Fibroblast of lung (primary cell): ENCODE measurements around the gene KLK15. TPM values are rescaled to one million over a fixed set of nuclear protein-coding genes. Genes with fewer than 3 reads are reported as not detected.

Source experiments
- DNase-seq, 2 donors: peaks; one replicate each; pipeline versions ENCODE4 v3.0.0 to v3.0.0-alpha.2; 2010; ENCODE audit warnings: low read depth in 2 of 2
- H2AFZ ChIP-seq: 2 replicates; pipeline ENCODE4 v1.5.1; 2012; ENCODE audit warnings: low read length, control low read depth, inconsistent platforms
- H3K27ac ChIP-seq: 2 replicates; pipeline ENCODE4 v1.5.1; 2011; ENCODE audit warnings: low read length, control low read depth; ENCODE audit not compliant: insufficient read depth
- H3K27me3 ChIP-seq: 2 replicates; pipeline ENCODE4 v1.5.1; 2011; ENCODE audit warnings: mild to moderate bottlenecking, low read length; ENCODE audit not compliant: control insufficient read depth, insufficient read depth
- H3K36me3 ChIP-seq: 2 replicates; pipeline ENCODE4 v1.5.1; 2011; ENCODE audit warnings: low read length; ENCODE audit not compliant: control insufficient read depth, insufficient read depth
- H3K4me1 ChIP-seq: 2 replicates; pipeline ENCODE4 v1.5.1; 2011; ENCODE audit warnings: low read length; ENCODE audit not compliant: control insufficient read depth, insufficient read depth; ENCODE audit errors: extremely low read depth
- H3K4me2 ChIP-seq: 2 replicates; pipeline ENCODE4 v1.5.1; 2011; ENCODE audit warnings: low read length, control low read depth; ENCODE audit not compliant: insufficient read depth; ENCODE audit errors: extremely low read depth
- H3K4me3 ChIP-seq, 4 experiments: fragments of 200-600 bp in 1 of 4; sonication (generic) in 1 of 4; replicated peaks in 1 of 4; 2 replicates each; pipeline ENCODE4 v1.5.1; 2011 to 2016; ENCODE audit warnings: low read length in 4 of 4, low read depth in 3 of 4, mild to moderate bottlenecking in 3 of 4, control low read depth in 2 of 4, inconsistent platforms in 1 of 4, mixed read lengths in 1 of 4; ENCODE audit not compliant: insufficient read depth in 1 of 4; ENCODE audit errors: control extremely low read depth in 1 of 4
- H3K79me2 ChIP-seq: 2 replicates; pipeline ENCODE4 v1.5.1; 2012; ENCODE audit warnings: mild to moderate bottlenecking, low read length, inconsistent platforms; ENCODE audit not compliant: control insufficient read depth, insufficient read depth
- H3K9ac ChIP-seq: 2 replicates; pipeline ENCODE4 v1.5.1; 2011; ENCODE audit warnings: mild to moderate bottlenecking, low read length, control low read depth; ENCODE audit not compliant: insufficient read depth
- H3K9me3 ChIP-seq: 2 replicates; pipeline ENCODE4 v1.5.1; 2012; ENCODE audit warnings: low read depth, low read length; ENCODE audit not compliant: control insufficient read depth, insufficient read depth
- H4K20me1 ChIP-seq: 2 replicates; pipeline ENCODE4 v1.5.1; 2011; ENCODE audit warnings: low read length; ENCODE audit not compliant: control insufficient read depth, insufficient read depth; ENCODE audit errors: extremely low read depth
- EZH2 ChIP-seq: IDR thresholded peaks from 2 replicates; pipeline ENCODE4 v1.5.1; 2012; ENCODE audit warnings: low read length, control low read depth, mild to moderate bottlenecking; ENCODE audit errors: missing control alignments
- polyA plus RNA-seq, 2 donors: library from polyadenylated mRNA; depleted of rRNA in 1 of 2; stranded (reverse) in 1 of 2; unstranded in 1 of 2; fragments of >200 nt; gene quantifications; 2 replicates each; pipeline ENCODE4 v1.2.1, GENCODE V29; 2011 to 2012; ENCODE audit warnings: missing spikeins in 1 of 2
- total RNA-seq: library from RNA; depleted of rRNA; stranded (reverse); fragments of >200 nt; gene quantifications from 2 replicates; pipeline ENCODE4 v1.2.1, GENCODE V29; 2014
- TF ChIP-seq, protein P1 (sequence below), 2 donors: IDR thresholded peaks in 1 of 2; conservative IDR thresholded peaks in 1 of 2; 1 replicate in 1 of 2; 2 replicates in 1 of 2; pipeline ENCODE4 v1.5.1; 2011 to 2012; ENCODE audit warnings: low read length in 2 of 2, control low read depth in 1 of 2, inconsistent platforms in 1 of 2, low read depth in 1 of 2, mild to moderate bottlenecking in 1 of 2

Gene KLK15
- total and polyA plus RNA-seq, 2 donors (not counting 1 experiment from before 2014, with no cell fraction given): not detected

DNA sequence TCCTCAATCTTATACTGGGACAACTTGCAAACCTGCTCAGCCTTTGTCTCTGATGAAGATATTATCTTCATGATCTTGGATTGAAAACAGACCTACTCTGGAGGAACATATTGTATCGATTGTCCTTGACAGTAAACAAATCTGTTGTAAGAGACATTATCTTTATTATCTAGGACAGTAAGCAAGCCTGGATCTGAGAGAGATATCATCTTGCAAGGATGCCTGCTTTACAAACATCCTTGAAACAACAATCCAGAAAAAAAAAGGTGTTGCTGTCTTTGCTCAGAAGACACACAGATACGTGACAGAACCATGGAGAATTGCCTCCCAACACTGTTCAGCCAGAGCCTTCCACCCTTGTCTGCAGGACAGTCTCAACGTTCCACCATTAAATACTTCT is 17.4 kb upstream of the KLK15 start:
- Histone ChIP-seq H3K4me1 (no peaks in the 10 kb centered on the region), H3K36me3 (no peaks in the 10 kb centered on the region), H3K4me3 (no peak overlapping the region), H3K4me2 (no peak overlapping the region), H3K27ac (no peak overlapping the region), H3K9ac (no peak overlapping the region), H3K9me3 (no peaks in the 10 kb centered on the region), H2AFZ (no peak overlapping the region), H3K27me3 (no peaks in the 10 kb centered on the region), H3K79me2 (no peaks in the 10 kb centered on the region), H4K20me1 (no peaks in the 10 kb centered on the region)
- DNase-seq: no peak
- TF ChIP-seq EZH2: no peak
- TF ChIP-seq, protein P1, sequence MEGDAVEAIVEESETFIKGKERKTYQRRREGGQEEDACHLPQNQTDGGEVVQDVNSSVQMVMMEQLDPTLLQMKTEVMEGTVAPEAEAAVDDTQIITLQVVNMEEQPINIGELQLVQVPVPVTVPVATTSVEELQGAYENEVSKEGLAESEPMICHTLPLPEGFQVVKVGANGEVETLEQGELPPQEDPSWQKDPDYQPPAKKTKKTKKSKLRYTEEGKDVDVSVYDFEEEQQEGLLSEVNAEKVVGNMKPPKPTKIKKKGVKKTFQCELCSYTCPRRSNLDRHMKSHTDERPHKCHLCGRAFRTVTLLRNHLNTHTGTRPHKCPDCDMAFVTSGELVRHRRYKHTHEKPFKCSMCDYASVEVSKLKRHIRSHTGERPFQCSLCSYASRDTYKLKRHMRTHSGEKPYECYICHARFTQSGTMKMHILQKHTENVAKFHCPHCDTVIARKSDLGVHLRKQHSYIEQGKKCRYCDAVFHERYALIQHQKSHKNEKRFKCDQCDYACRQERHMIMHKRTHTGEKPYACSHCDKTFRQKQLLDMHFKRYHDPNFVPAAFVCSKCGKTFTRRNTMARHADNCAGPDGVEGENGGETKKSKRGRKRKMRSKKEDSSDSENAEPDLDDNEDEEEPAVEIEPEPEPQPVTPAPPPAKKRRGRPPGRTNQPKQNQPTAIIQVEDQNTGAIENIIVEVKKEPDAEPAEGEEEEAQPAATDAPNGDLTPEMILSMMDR (conservative IDR thresholded peaks at IDR 0.05 in 1 of 2, IDR thresholded peaks at IDR 0.05 in 1 of 2; ENCODE audit: low read depth in 1 of 2, low read length in 2 of 2): no peak

DNA sequence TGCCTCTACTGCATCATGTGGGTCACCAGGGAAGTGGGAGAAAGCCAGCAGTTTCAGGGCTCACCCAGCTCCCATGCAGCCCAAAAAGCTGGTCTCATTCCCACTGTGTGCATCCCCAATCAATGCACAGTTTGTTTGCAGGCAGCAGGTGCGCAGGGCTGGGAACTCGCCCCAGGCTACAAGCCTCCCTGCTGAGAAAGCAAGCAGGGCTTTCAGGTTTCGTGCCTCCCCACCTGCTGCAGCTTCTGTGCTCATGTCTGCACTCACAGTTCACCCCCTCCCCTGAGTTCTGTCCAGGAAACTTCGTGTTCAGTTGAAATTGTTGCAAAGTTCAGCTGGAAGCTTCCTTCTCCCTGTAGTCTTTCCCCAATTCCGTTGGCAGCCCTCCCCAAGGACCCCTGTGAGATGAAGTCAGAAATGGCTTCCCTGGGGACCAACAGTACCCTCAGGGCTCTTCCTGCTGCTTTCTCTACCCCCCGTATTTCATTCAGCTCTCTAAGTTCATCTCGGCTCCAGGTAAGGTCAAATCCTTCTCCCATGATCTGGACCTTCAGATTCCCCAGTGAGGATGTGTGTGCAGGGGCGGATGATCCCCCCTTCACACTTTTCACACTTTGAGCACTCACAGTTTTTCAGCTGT is 11.0 kb upstream of the KLK15 start:
- H3K27ac ChIP-seq: no peak overlapping the region
- H3K79me2 ChIP-seq: no peaks in the 10 kb centered on the region
- H3K36me3 ChIP-seq: no peaks in the 10 kb centered on the region
- no peaks in the 10 kb centered on the region for H3K9me3 ChIP-seq
- H2AFZ ChIP-seq: no peak overlapping the region
- H3K9ac ChIP-seq: no peak overlapping the region
- H4K20me1 ChIP-seq: no peaks in the 10 kb centered on the region
- H3K4me1 ChIP-seq: no peaks in the 10 kb centered on the region
- DNase-seq: no peak
- no peaks in the 10 kb centered on the region for H3K27me3 ChIP-seq
- H3K4me3 ChIP-seq: no peak overlapping the region
- no peak overlapping the region for H3K4me2 ChIP-seq
- TF ChIP-seq EZH2: no peak
- TF ChIP-seq, protein P1 (conservative IDR thresholded peaks at IDR 0.05 in 1 of 2, IDR thresholded peaks at IDR 0.05 in 1 of 2; ENCODE audit: low read depth in 1 of 2, low read length in 2 of 2): no peak

DNA sequence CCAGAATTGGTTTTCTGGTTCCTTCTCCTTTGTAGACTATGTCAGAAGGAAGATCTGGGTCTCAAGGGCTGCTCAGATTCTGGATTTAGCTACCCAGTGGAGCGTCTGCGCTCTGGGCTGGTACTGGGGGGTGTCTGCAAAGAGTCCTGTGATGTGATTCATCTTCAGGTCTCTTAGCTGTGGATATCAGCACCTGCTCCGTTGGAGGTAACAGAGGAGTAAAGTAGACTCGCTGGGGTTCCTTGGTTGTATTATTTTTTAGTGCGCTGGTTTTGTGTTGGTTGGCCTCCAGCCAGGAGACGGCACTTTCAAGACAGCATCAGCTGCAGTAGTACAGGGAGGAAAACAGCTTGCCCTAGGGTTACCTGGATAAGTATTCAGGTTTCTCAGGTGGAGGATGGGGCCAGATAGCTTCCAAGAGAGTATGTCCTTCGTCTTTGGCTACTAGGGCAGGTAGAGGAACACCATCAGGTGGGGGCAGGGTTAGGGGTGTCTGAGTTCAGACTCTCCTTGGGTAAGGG is 10.4 kb upstream of the KLK15 start:
- Histone ChIP-seq H3K4me1 (no peaks in the 10 kb centered on the region), H3K79me2 (no peaks in the 10 kb centered on the region), H3K9ac (no peak overlapping the region), H2AFZ (no peak overlapping the region), H4K20me1 (no peaks in the 10 kb centered on the region), H3K4me3 (no peak overlapping the region), H3K36me3 (no peaks in the 10 kb centered on the region), H3K4me2 (no peak overlapping the region), H3K9me3 (no peaks in the 10 kb centered on the region), H3K27ac (no peak overlapping the region), H3K27me3 (no peaks in the 10 kb centered on the region)
- TF ChIP-seq, protein P1 (conservative IDR thresholded peaks at IDR 0.05 in 1 of 2, IDR thresholded peaks at IDR 0.05 in 1 of 2; ENCODE audit: low read depth in 1 of 2, low read length in 2 of 2): no peak
- TF ChIP-seq EZH2: no peak
- DNase-seq: no peak
